SK-N-SH treated with all-trans-retinoic acid at 6 μM for 48 hours (cell line): ENCODE measurements around the gene PPP1R1C.

Experiments used
- ISL1 ChIP-seq: fragments of 250-450 bp; sonication (Bioruptor Pico); IDR thresholded peaks from 2 replicates; pipeline ENCODE4 v2.1.2; 2022; ENCODE audit warnings: mild to moderate bottlenecking, moderate library complexity
- TCF4 ChIP-seq: fragments of 250-450 bp; sonication (Bioruptor Pico); IDR thresholded peaks from 2 replicates; pipeline ENCODE4 v1.8.0; 2021; ENCODE audit warnings: mild to moderate bottlenecking, moderate library complexity, borderline replicate concordance
- ZFP30 ChIP-seq: fragments of 450-650 bp; formaldehyde crosslinking; IDR thresholded peaks from 2 replicates; pipeline ENCODE4 v1.5.0; 2022; ENCODE audit warnings: mild to moderate bottlenecking, moderate library complexity
- ZNF565 ChIP-seq: fragments of 450-650 bp; formaldehyde crosslinking; conservative IDR thresholded peaks from 2 replicates; pipeline ENCODE4 v1.5.0; 2020; ENCODE audit warnings: low read depth, mild to moderate bottlenecking, moderate library complexity
- ZNF70 ChIP-seq: fragments of 450-650 bp; formaldehyde crosslinking; IDR thresholded peaks from 2 replicates; pipeline ENCODE4 v1.5.0; 2020; ENCODE audit warnings: mild to moderate bottlenecking, moderate library complexity
- TF ChIP-seq, protein P1 (sequence below): fragments of 250-450 bp; sonication (Bioruptor Pico); IDR thresholded peaks from 2 replicates; pipeline ENCODE4 v1.5.1; 2021; ENCODE audit warnings: mild to moderate bottlenecking, moderate library complexity
- TF ChIP-seq, protein P2 (sequence below): fragments of 250-450 bp; sonication (Bioruptor Pico); IDR thresholded peaks from 2 replicates; pipeline ENCODE4 v1.5.0; 2020; ENCODE audit warnings: mild to moderate bottlenecking, moderate library complexity

DNA sequence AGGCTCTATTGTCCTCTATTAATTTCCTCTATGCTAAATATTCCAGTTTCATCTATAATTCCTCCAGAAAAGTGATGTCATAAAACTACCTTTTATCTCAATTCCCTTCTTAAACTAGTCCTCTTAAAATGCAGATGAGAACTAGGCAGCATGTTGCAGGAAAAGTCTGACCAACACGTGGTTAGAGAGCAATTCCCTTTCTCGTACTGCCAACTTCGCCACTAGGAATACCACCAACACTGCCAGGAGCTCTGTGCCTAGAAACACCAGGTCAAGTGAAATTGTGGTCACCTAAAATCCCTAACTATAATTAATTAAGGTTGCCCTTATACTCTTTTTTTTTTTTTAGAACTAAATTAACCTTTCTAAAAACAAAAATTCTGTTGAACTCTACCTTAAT lies 127.7 kb downstream of the PPP1R1C start:
- no peak for TF ChIP-seq ZFP30
- no peak for TF ChIP-seq ZNF565 (CRISPR knock-in tag)
- TF ChIP-seq, protein P1, sequence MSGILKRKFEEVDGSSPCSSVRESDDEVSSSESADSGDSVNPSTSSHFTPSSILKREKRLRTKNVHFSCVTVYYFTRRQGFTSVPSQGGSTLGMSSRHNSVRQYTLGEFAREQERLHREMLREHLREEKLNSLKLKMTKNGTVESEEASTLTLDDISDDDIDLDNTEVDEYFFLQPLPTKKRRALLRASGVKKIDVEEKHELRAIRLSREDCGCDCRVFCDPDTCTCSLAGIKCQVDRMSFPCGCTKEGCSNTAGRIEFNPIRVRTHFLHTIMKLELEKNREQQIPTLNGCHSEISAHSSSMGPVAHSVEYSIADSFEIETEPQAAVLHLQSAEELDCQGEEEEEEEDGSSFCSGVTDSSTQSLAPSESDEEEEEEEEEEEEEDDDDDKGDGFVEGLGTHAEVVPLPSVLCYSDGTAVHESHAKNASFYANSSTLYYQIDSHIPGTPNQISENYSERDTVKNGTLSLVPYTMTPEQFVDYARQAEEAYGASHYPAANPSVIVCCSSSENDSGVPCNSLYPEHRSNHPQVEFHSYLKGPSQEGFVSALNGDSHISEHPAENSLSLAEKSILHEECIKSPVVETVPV (CRISPR knock-in tag) = no peak
- TF ChIP-seq, protein P2, sequence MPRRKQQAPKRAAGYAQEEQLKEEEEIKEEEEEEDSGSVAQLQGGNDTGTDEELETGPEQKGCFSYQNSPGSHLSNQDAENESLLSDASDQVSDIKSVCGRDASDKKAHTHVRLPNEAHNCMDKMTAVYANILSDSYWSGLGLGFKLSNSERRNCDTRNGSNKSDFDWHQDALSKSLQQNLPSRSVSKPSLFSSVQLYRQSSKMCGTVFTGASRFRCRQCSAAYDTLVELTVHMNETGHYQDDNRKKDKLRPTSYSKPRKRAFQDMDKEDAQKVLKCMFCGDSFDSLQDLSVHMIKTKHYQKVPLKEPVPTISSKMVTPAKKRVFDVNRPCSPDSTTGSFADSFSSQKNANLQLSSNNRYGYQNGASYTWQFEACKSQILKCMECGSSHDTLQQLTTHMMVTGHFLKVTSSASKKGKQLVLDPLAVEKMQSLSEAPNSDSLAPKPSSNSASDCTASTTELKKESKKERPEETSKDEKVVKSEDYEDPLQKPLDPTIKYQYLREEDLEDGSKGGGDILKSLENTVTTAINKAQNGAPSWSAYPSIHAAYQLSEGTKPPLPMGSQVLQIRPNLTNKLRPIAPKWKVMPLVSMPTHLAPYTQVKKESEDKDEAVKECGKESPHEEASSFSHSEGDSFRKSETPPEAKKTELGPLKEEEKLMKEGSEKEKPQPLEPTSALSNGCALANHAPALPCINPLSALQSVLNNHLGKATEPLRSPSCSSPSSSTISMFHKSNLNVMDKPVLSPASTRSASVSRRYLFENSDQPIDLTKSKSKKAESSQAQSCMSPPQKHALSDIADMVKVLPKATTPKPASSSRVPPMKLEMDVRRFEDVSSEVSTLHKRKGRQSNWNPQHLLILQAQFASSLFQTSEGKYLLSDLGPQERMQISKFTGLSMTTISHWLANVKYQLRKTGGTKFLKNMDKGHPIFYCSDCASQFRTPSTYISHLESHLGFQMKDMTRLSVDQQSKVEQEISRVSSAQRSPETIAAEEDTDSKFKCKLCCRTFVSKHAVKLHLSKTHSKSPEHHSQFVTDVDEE = no peak
- no peak for TF ChIP-seq ISL1 (CRISPR knock-in tag)
- no peak for TF ChIP-seq TCF4 (CRISPR knock-in tag)
- no peak for TF ChIP-seq ZNF70 (CRISPR knock-in tag)
